Measurements from ENCODE around the gene ABTB2.

ABTB2 gene

DNA sequence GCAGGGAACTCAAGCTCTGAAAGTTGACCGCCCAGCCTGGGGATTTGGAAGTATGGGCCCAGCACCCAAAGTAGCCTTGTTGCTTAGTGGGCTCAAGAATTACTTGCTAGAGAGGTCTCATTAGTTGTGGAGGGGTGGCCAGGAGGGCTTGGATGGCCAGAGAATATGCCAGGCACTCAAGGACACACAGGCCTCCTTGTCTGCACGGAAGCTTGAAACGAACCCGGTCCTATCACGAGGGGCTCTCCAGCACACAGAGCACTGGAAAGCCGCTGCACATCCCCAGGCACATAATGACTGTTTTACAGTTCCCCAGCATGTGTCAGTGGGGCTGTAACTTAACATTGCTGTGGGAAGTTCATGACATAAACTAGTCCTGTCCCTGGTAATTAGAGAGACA is 196.4 kb downstream of the ABTB2 start:
- DNase-seq, result no peak

DNA sequence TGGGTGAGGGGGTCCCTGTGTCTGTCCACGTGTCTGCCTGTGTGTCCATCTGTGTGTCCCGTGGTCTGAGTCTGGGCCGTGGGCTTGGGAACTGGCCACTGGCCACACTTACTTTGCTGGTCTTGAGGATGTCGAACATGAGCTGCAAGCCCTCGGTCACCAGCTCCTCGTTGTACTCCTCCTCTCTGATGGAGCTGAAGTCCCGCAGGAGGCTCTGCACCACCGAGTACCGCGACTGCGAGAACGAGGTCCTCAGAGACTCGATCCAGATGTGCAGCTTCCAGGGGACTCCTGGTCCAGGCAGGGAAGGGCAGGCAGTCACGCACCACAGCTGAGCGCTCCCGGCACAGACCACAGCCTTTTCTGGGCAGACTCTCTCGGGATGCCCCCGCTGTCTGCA is 197.0 kb downstream of the ABTB2 start:
- DNase-seq, result no peak

DNA sequence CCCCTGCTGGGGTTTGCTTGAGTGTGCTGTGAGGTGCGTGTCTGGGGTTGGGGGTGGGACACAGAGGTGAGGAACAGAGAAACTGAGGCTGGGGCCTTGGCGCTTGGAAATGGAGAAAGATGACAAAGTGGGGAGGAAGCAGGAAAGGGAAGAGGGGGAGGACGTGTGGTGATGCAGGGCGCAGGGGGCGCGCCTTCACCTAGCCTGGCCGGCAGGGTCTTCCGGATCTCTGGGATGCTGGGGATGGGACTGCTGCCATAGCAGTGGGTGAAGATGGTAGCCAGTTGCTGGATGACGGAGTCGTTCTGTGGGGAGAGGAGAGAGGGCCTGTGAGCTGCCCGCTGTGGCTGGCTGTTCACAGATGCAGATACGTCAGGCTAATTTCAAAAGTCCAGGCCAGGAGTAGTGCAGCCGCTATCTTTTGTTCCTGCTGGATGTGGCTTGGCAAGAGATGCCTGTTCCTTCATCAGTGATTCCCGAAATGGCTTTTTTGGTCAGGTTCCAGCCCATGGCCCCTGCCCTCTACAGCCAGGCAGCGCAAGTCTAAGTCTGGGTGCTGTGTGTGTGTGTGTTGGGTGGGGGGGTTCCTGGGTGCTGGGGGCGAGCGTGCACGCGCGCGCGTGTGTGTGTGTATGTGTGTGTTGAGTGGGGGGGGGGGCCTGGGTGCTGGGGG is 197.6 kb downstream of the ABTB2 start:
- no peak for DNase-seq

DNA sequence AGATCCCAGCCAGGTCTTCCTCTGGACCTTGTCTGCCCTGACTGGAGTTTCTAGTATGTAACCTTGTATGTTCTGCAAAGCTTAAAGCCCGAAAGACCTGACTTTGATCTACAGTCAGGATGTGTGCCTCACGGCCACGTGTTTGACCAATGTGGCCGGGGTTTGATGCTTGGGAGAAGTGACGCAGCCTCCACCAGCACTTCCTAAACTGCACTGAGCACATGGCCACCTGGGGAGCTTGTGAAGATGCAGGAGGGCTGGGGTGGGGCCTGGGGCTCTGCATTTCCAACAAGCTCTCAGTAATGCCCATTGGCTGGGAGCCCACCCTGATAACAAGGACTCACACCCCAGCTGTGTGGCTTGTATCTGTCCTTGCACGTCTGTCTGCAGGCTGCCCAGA is 199.1 kb downstream of the ABTB2 start:
- DNase-seq, result no peak

DNA sequence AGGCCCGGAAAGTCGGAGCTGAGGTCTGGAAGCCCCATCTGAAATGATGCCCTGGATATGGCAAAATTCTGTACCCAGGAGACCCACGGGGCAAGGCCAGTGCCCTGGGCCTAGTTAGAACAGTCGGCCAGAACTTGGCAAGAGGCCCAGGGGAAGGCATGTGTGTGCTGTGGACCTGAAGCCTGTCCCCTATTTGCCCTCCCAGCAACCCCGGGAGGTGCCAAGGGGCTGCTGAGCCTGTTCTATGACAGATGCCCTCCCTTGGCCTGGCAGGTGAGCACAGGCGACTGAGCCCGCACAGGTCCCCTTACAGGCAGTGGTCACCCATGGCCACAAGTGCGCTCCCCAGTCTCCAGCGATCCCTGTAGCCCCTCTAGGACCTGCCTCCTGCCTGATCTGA is 200.6 kb downstream of the ABTB2 start:
- no peak for DNase-seq

DNA sequence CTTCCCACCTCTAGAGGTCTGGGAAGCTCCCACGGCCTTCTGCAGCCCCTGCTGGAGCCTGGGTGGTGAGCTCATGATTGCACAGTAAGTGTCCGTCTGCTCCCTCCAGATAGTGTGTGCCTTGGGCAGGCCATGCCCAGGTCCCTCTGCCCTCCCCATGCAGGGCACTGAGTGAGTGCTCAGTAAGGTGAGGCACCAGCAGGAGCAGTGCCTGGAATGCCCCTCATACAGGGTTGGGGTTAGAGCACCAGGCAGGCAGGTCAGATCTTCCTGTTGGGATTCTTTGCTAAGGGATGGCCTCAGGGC is 202.1 kb downstream of the ABTB2 start:
- no peak for DNase-seq

DNA sequence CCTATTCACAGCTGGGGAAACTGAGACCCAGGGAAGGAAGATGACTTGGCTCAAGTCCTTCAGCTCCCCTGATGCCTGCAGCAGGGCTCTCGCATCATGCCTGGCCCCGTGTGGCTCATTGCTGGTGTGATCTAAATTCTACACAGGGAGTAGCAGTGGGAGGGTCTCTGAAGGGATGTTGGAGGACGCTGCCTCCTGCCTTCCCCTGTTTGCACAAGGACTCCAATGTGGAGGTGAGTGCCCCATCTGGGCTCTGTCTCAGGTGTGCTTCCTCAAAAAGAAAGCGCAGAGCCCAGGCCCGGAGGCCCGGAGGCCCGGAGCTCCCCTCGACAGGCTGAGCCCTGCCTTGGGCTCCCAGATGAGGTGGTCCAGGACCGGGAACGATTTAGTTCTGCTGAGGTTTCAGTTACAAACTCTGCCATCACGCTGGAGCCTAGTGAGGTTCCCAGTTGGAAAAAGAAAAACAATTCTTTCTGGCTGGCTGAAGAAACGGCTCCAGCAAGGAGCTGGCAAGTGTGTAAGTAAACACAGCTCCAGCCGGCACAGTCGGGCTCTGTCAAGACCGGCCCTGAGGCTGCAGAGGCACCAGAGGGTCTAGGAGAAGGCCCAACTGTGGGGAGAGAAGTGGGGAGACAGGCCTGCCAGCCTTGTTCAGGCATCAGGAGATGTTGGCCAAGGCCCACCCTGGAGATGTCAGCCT is 202.6 kb downstream of the ABTB2 start:
- DNase-seq, result no peak

DNA sequence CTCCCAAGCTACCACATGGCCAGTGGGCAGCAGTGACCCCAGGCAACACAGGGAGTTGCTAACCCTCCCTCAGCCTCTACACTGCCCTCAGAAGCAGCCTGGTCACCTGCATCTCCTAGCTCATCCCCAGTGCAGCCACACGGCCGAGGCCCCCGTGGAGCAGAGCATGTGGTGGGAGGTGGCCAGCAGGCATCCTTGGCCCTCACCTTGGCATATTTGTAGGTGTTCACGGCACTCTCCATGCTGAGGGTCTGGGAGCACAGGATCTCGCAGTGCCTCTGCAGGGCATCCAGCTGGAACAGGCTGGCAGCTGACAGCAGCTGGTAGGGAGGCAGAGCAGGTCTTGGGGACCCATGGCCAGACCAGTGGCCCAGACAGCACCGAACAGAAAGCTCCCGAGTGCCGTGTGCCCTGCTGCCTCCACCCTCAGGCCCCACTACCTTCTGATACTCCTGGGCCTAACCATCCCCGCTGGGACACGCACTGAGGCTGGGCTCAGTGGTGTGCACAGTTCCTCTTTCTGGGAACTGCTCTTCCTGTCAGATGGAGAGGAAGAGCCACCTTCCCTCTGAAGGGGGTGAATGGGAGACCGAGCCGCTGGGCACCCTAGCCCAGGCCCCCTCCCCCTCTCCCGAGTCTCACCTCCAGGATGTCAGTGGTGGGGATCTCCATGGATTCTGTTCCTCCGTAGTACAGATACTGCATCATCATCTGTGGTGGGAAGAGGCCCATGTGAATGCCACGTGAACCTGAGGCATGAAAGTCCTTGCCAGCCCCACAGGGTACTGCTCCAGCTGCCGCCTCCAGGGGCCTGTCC is 203.5 kb downstream of the ABTB2 start:
- no peak for DNase-seq

DNA sequence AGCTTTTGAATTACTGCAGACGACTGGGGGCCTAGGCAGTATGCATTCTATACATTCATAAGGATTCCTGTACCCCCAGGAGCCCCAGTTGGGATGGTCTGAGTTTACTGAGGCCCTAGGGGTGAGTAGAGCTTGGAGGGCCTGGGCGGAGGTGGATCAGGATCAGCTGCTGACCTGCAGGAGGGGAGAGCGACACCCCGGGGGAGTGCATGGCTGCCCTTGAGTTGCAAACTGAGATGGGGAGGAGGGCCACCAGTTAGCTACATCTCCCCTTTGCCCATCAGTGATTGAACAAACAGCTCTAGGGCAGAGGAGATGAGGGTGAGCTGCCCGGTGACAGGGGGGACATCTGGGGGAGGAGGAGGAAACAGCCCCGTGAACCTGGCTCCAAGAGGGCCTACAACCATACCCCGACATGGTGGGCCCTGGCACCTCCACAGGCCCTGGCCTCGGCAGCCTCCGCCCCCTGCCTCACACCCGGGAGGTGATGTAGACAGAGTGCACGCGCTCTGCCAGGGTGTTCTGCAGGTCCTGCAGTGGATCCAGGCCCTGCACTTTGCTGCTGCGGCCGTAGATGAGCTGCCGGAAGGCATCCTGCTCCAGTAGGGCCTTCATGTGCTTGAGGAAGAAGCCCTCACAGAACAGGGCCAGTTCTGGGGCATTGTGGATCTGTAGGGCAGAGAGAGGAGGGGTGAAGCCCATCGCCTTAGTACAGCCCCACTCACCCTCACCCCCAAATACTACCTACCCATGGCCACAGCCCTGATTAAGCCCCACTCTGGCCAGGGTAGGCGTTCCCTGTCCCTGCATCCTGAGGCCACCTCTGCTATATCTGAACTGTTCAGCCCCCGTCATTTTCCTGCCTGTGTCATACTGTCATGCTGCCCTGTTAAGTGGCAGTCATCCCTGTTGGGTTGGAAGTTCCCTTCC is 205.6 kb downstream of the ABTB2 start:
- no peak for DNase-seq

DNA sequence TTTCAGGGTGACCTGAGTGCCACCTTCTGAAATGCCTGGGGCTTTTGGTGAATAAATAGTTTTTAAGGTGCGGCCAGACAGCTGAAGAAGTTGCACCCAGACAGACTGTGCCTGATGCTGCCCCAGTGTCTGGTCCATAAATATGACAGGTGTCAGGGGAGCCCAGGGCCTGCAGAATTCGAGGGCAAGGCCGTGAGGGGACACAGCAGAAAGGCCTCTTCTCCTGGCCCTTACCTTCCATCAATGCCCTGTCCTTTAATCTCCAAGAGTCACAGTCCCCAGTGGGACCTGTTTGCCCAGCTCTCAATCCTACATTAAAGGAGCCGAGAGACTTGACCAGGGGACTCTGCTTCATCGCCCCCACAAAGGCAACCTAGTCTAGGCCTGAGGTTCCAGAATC is 206.6 kb downstream of the ABTB2 start:
- DNase-seq, result no peak

DNA sequence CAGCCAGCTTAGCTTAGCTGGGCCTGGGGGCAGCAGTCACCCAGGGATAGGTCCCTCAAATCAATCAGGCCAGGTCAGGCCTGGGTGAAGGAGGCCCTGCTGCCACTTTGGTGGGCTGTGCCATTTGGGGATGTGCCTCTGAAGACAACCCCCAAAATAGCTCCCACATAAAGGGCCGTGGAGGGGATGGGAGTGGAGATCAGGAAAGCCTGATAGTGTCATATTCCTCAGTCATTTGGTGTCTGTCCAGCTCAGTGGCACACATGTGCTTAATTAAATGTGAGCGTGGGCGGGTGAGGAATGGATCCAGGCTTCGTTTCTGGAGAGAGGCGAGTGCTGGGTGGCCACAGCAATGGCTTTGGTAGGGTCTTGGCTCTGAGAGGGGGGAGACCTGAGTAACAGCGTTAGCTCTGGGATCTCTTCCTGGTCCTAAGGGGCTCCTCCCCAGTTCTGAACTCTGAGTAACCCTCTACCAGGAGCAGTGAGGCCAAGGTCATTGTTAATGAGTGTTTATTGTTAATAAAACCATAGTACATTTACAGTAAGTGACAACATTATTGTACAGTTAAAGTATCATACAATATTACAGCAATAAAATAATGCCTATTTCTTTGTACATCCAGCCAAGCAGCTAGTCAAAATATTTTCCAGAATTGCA is 207.2 kb downstream of the ABTB2 start:
- no peak for DNase-seq

DNA sequence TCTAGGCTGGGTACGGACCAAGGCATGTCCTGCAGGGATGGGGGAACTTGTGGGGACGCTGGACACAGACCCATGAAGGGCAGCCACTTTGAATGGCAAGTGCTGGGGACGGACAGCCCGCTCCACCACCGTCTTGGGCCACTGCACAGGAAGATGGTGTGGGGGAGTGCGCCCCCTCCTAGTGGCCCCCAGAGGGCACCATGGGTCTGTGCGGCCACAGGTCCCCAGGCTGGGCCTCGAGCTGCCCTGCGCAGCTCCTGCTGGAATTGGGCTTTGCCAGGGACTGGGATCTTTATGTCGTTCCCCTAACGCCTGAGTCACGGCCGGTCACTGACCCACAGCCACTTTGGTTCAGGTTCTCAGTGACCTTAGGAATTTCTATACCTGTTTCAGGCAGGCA is 208.0 kb downstream of the ABTB2 start:
- no peak for DNase-seq

DNA sequence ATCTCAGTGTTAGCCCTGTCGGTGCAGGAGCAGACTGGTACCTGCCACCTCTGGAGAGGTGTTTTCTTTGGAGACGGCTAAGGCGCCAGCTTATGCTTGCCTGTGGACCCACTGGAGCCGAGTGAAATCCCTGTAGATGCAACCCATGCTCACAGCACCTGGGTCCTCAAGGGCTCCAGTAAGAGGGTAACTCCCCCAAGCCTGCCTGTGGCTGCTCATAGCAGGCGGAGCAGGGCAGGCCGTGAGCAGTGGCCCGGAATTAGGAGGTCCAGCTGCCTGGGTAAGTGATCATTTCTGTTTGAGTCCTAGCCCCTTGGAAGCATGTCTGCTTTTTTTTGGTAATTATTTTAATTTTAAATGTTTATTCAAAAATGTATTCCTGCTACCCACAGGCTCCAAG is 208.5 kb downstream of the ABTB2 start:
- no peak for DNase-seq

DNA sequence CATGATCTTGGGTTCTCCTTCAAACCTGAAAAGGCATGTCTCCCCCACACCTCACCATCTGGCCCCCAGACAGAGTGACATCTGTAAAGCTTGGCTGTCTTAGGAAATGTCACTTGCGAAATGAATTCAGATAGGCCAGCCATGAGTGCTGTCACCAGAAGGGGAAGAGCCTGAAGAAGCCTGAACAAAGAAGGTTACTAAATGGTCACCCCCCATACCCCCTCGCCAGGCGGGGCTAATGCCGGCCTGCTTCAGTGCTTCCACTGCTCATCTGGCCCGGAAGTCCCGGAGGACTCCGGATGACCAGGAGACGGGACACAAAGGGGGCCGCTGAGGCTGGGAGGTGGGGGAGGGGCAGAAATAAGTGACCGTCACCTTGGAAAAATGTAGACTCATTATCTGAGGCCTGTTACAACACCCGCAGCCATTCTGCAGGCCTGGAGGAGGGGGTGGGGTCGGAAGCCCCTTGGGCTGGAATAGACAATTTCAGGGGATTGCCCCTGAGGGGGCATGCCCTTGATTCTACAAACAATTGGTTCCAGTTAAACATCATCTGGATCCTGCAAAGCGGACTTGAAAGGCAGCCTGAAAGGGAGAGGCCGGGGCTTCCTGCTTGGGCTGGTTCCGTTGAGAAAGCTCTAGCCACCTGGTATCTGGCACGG is 209.2 kb downstream of the ABTB2 start:
- no peak for DNase-seq

DNA sequence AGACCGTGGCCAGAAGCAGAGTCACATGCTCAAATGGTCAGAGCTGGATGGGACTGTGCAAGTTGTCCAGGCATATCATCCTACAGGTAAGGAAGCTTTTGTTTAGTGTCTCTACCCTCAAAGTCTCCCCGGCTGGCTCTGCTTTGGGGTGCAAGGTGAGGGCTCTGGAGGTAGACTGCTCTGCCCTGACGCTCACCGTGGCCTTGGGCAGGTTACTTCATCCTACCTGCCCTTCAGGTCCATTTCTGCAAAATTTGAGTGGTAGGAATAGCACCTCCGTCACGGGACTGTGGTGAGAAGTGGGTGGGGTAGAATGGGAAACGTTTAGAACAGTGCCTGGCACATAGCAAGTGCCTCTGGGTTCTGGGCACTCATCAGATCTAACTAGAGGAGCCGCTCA is 210.2 kb downstream of the ABTB2 start:
- DNase-seq, result no peak

DNA sequence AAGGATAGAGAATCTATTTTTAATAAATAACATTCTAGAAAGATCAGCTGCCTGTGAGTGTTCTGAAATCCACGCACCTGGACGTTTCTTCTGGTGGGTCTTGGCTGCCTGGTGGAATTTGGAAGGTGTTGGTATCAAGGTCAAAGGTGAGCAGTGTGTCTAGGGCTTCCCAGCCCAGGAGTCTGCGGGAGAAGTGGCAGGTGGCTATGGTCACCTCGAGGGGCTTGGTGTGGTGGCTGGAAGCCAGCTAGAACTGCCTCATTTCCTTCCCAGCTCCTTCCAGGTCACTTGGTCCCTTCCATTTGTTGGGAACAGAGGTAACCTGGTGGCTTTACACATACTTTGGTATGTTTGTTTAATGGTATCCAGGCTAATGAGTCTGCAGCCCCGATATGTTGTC is 210.9 kb downstream of the ABTB2 start:
- no peak for DNase-seq

DNA sequence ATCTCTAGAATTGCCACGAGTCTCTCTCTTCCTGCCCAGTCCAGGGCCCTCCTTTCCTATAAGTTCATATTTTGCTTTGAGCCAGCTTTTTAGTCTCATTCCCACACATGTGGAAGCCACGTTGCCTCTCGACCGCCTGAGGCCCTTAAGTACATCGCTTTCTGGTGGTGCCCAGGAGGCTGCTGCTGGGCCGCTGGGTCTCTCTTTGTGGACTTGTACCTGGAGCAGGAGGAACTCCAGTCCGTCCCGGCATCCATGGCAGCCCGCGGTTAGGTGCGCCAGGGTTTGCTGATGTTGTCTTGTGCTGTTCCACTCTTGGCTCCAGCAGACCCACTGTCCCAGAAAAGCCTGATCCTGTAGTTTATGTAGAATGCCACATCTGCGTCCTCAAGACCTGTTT is 211.4 kb downstream of the ABTB2 start:
- no peak for DNase-seq

DNA sequence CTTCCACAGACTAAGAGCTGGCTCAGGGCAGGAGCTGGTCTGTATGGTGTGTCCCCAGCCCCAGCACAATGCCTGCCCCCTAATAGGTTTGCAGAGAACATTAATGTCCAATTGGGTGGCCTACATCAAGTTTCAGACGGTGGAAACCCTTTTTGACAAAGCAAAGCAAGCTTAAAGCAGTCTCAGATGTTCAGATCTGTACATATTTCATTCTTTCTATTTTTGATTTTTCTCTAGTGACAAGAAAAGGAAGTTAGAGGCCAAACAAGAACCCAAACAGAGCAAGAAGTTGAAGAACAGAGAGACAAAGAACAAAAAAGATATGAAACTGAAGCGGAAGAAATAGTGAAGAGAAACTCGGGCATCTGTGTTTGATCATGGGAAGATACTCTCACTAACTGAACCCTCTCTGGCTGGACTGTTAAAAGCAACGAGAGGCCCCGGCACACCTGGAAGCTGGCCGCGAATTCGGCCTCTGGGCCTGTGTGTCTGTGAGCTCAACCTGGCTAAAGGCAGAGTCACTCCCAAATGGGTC is 211.9 kb downstream of the ABTB2 start:
- DNase-seq, result no peak

DNA sequence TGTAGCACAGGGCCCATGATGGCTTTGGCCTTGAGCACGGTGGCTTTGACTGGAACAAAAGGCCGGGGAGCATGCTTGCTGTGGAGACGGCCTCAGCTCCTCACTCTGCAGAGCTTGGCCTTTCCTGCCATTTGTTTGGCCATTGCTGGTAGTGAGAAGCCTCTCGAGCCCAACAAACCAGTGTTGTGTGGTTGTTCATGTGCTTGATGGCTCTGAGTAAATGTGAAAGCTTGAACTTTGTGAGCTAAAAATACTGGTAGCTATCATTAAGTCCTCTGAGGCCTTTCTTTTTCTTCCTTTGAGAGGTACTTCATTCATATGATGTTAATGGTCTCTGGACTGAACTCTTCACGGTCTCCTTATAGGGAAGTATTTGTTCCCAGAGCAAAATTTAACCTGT is 212.7 kb downstream of the ABTB2 start:
- no peak for DNase-seq

DNA sequence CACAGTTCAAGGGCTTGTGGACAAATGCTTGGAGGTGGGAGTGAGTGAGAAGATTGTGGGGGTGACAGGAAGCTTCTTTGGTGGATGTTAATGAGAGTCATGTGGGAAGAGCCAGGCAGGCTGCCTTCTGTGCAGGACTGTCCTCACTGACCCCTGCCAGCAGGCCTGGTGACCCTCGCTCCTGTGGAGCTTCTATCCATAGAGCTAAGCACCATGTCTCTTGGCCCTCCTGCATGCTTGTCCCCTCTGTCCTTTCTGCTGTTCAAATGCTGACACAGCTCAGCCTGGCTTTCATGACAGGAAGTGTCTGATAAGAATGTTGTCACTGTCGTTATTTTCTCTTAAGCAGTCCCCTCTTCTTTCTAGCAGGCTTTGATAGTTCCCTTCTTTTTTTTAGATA is 214.8 kb downstream of the ABTB2 start:
- DNase-seq, result no peak

DNA sequence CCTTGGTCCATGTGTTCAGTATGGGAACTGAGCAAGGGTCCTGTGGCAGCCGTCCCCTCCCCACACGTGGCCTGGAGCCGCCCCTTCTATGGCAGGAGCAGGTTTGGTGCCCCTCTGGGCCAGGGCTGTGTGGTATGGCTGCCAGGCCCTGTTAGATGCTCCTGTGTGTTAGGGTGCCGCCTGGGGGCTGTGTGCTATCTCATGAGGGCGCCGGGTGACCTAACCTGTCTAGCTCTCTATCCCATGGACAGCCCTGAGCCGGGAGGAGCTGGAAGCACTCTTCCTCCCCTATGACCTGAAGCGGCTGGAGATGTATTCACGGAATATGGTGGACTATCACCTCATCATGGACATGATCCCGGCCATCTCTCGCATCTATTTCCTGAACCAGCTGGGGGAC is 217.7 kb downstream of the ABTB2 start:
- no peak for DNase-seq

DNA sequence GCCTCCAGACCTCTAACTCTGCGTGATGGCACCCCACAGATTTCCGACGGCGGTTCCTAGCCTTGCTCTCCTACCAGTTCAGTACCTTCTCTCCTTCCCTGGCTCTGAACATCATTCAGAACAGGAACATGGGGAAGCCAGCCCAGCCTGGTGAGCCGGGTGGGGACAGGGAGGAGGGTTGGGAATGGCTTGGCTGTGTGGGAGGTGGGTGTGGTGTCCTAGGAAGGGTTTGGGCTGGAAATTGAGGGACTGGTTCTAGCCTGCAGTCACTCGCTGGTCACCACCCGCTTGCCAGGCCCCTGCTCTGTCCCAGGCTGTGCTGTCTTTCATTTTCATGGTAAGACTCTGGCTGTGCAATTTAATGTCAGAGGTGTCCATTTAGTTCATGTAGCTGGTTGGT is 218.5 kb downstream of the ABTB2 start:
- DNase-seq, result no peak

All from NCI-H1694 treated with DMSO at 0.1 percent for 48 hours (cell line).